ENCODE results near the gene HM13.
"Not testable (repeated sequence)": the region's sequence is repeated elsewhere in the genome, so short reads cannot be mapped to it uniquely, and the experiment has no call there.

HM13 gene

DNA sequence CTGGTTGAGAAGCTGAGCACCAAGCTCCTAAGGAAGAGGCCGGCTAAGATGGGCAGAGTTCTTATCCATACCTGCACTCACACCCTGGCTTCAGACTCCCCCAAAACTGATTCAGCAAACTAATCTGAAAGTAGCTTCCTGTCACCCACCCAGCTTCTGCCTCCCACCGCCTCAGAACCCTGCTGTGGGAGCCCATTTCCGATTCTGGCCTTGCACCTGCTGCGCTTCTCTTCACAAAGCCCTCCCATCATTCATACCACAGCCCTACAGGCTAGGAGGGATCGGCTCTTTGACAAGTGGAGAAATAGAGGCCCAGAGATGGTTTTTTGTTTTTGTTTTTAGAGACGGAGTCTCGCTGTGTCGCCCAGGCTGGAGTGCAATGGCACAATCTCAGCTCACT lies 28.7 kb downstream of the HM13 start:
- Histone ChIP-seq H3K9me2 (replicated peaks; ENCODE audit: low read depth, low read length) (no peaks in the 10 kb centered on the region), H3K27me3 (ENCODE audit: insufficient read depth, low read length, poor library complexity, severe bottlenecking) (no peaks in the 10 kb centered on the region), H3K36me3 (ENCODE audit: insufficient read depth, low read length) (peaks cover 44% of the 10 kb centered on the region; the same call in 1 of the 2 replicates), H3K4me2 (ENCODE audit: low read depth, low read length, poor library complexity, severe bottlenecking) (no peak overlapping the region), H3K9ac (ENCODE audit: low read depth, low read length, poor library complexity, severe bottlenecking) (no peak overlapping the region), H3K9me3 (ENCODE audit: insufficient read depth, low read depth, low read length) (no peaks in the 10 kb centered on the region), H3K4me1 (ENCODE audit: insufficient read depth, low read length, poor library complexity, severe bottlenecking) (no peaks in the 10 kb centered on the region), H2AFZ (ENCODE audit: low read length) (no peak overlapping the region), H4K20me1 (ENCODE audit: insufficient read depth, low read length, poor library complexity, severe bottlenecking) (no peaks in the 10 kb centered on the region), H3K79me2 (ENCODE audit: insufficient read depth, low read length) (peaks cover 16% of the 10 kb centered on the region), H3K4me3 (ENCODE audit: low read length, poor library complexity, severe bottlenecking) (no peak overlapping the region), H3F3A (ENCODE audit: low read depth) (no peaks in the 10 kb centered on the region)
- no peak for TF ChIP-seq EZH2phosphoT487 (IDR thresholded peaks at IDR 0.05; ENCODE audit: borderline replicate concordance)

DNA sequence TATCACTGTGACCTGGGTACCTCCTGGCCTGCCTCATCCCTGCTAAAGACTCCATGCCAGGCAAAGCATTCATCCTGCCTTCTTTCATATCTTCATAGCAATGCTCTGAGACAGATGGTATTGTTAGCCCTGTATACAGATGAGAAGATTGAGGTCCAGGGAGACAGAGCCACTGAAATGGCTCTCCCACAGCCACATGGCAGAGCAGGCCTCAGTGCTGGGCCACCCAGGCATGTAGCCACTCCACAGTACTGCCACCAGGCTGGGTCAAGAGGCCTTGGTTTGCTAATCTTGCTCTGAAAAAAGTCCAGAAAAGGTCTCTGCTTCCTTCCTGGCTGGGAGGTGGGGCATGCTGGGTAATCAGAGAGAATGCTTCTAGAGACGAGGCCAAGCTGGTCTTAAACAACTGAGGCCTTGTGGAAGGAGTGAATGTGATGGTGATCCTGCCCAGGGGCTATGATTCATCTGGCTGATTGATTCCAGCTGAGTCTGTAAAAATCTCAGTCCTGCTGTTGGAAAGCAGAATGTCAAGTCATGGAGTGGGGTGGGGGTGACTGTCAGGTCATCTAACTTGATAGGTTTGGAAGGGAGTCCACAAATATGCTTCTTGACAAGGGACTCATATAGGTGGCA lies 29.8 kb downstream of the HM13 start:
- Histone ChIP-seq H3F3A (ENCODE audit: low read depth) (no peaks in the 10 kb centered on the region), H3K79me2 (ENCODE audit: insufficient read depth, low read length) (peaks cover 27% of the 10 kb centered on the region), H4K20me1 (ENCODE audit: insufficient read depth, low read length, poor library complexity, severe bottlenecking) (peaks cover 5% of the 10 kb centered on the region), H3K36me3 (ENCODE audit: insufficient read depth, low read length) (peaks cover 43% of the 10 kb centered on the region; the same call in 1 of the 2 replicates), H3K4me3 (ENCODE audit: low read length, poor library complexity, severe bottlenecking) (no peak overlapping the region), H3K9ac (ENCODE audit: low read depth, low read length, poor library complexity, severe bottlenecking) (no peak overlapping the region), H2AFZ (ENCODE audit: low read length) (no peak overlapping the region), H3K4me2 (ENCODE audit: low read depth, low read length, poor library complexity, severe bottlenecking) (no peak overlapping the region), H3K9me2 (replicated peaks; ENCODE audit: low read depth, low read length) (no peaks in the 10 kb centered on the region), H3K9me3 (ENCODE audit: insufficient read depth, low read depth, low read length) (no peaks in the 10 kb centered on the region), H3K4me1 (ENCODE audit: insufficient read depth, low read length, poor library complexity, severe bottlenecking) (peaks cover 7% of the 10 kb centered on the region), H3K27me3 (ENCODE audit: insufficient read depth, low read length, poor library complexity, severe bottlenecking) (no peaks in the 10 kb centered on the region)
- TF ChIP-seq, protein P1, sequence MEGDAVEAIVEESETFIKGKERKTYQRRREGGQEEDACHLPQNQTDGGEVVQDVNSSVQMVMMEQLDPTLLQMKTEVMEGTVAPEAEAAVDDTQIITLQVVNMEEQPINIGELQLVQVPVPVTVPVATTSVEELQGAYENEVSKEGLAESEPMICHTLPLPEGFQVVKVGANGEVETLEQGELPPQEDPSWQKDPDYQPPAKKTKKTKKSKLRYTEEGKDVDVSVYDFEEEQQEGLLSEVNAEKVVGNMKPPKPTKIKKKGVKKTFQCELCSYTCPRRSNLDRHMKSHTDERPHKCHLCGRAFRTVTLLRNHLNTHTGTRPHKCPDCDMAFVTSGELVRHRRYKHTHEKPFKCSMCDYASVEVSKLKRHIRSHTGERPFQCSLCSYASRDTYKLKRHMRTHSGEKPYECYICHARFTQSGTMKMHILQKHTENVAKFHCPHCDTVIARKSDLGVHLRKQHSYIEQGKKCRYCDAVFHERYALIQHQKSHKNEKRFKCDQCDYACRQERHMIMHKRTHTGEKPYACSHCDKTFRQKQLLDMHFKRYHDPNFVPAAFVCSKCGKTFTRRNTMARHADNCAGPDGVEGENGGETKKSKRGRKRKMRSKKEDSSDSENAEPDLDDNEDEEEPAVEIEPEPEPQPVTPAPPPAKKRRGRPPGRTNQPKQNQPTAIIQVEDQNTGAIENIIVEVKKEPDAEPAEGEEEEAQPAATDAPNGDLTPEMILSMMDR (conservative IDR thresholded peaks at IDR 0.05; ENCODE audit: low read length): no peak
- no peak for TF ChIP-seq EZH2phosphoT487 (IDR thresholded peaks at IDR 0.05; ENCODE audit: borderline replicate concordance)

DNA sequence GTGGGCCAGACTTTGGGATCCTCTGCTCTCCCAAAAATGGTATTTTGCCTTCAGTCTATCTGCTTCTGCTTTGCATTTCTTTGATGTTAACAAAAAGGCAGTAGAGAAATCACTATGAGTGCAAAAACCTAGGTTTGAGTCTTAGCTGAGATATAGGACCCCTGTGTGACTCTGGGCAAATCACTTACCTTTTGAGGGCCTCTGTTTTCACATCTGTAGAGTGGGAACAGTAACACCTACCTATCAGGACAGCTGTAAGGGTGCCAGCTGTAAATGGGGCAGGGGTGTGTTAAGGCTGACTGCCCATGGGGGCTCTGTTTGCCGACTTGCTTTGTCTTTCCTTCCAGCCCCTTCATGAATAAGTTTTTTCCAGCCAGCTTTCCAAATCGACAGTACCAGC lies 30.4 kb downstream of the HM13 start:
- peaks cover 7% of the 10 kb centered on the region for H3K4me1 ChIP-seq (ENCODE audit: insufficient read depth, low read length, poor library complexity, severe bottlenecking)
- peaks cover 5% of the 10 kb centered on the region for H4K20me1 ChIP-seq (ENCODE audit: insufficient read depth, low read length, poor library complexity, severe bottlenecking)
- H3K36me3 ChIP-seq (ENCODE audit: insufficient read depth, low read length): peaks cover 46% of the 10 kb centered on the region; the same call in 1 of the 2 replicates
- no peaks in the 10 kb centered on the region for H3F3A ChIP-seq (ENCODE audit: low read depth)
- no peaks in the 10 kb centered on the region for H3K27me3 ChIP-seq (ENCODE audit: insufficient read depth, low read length, poor library complexity, severe bottlenecking)
- H3K79me2 ChIP-seq (ENCODE audit: insufficient read depth, low read length): peaks cover 32% of the 10 kb centered on the region
- H3K9me3 ChIP-seq (ENCODE audit: insufficient read depth, low read depth, low read length): no peaks in the 10 kb centered on the region
- TF ChIP-seq, protein P1 (conservative IDR thresholded peaks at IDR 0.05; ENCODE audit: low read length): no peak
- TF ChIP-seq EZH2phosphoT487 (IDR thresholded peaks at IDR 0.05; ENCODE audit: borderline replicate concordance): no peak
- no peak overlapping the region for H3K9ac ChIP-seq (ENCODE audit: low read depth, low read length, poor library complexity, severe bottlenecking)
- no peak overlapping the region for H3K4me2 ChIP-seq (ENCODE audit: low read depth, low read length, poor library complexity, severe bottlenecking)
- H3K4me3 ChIP-seq (ENCODE audit: low read length, poor library complexity, severe bottlenecking): no peak overlapping the region
- H3K9me2 ChIP-seq (replicated peaks; ENCODE audit: low read depth, low read length): no peaks in the 10 kb centered on the region
- H2AFZ ChIP-seq (ENCODE audit: low read length): no peak overlapping the region

DNA sequence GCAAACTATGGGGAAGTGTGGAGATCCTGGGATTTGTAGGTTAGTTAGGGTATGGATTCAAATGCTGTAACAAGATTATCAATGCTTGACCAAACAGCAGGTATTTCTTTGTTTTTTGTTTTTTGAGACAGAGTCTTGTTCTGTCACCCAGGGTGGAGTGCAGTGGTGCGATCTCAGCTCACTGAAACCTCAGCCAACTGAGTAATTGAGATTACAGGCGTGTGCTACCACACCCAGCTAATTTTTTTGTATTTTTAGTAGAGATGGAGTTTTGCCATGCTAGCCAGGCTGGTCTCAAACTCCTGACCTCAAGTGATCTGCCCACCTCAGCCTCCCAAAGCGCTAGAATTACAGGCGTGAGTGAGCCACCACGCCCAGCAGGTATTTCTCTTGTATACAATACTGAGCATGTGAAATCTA lies 31.4 kb downstream of the HM13 start:
- H3F3A ChIP-seq (ENCODE audit: low read depth); H3K4me2 ChIP-seq (ENCODE audit: low read depth, low read length, poor library complexity, severe bottlenecking); H3K9ac ChIP-seq (ENCODE audit: low read depth, low read length, poor library complexity, severe bottlenecking); H3K4me1 ChIP-seq (ENCODE audit: insufficient read depth, low read length, poor library complexity, severe bottlenecking); H4K20me1 ChIP-seq (ENCODE audit: insufficient read depth, low read length, poor library complexity, severe bottlenecking); H3K9me3 ChIP-seq (ENCODE audit: insufficient read depth, low read depth, low read length); H3K9me2 ChIP-seq (replicated peaks; ENCODE audit: low read depth, low read length); H3K4me3 ChIP-seq (ENCODE audit: low read length, poor library complexity, severe bottlenecking); H2AFZ ChIP-seq (ENCODE audit: low read length); H3K27me3 ChIP-seq (ENCODE audit: insufficient read depth, low read length, poor library complexity, severe bottlenecking): not testable (repeated sequence)
- H3K79me2 ChIP-seq (ENCODE audit: insufficient read depth, low read length): peaks cover 38% of the 10 kb centered on the region
- H3K36me3 ChIP-seq (ENCODE audit: insufficient read depth, low read length): peaks cover 48% of the 10 kb centered on the region; the same call in 1 of the 2 replicates

Data from Loucy (cell line).